ENCODE data around the gene CEP83.
"Not testable (repeated sequence)": the region's sequence is repeated elsewhere in the genome, so short reads cannot be mapped to it uniquely, and the experiment has no call there.

CEP83 gene

DNA sequence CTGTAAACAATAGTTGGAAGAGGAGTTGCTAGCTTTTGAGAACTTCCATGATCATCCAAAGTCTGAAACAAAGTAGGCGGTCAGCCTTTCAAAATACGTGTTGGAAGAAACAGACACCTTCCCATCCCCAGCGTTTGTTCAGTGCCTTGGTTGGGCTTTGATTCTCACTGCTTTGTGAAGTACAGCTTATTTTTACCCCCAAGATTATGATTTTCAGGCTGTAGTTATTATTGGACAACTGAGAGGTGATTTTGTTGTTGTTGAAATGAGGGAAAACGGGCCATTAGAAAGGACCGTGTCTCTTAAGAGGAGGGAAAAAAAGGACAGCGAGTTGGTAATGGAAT lies 921 bp upstream of the CEP83 start:
- peak overlapping the region; percentile 87 to 92 for H3K4me3 ChIP-seq (replicated peaks in 1 of 2; ENCODE audit: low read depth in 2 of 2, low read length in 2 of 2)
- DNase-seq (ENCODE audit: low read depth in 2 of 2) = no peak
- TF ChIP-seq, protein P1, sequence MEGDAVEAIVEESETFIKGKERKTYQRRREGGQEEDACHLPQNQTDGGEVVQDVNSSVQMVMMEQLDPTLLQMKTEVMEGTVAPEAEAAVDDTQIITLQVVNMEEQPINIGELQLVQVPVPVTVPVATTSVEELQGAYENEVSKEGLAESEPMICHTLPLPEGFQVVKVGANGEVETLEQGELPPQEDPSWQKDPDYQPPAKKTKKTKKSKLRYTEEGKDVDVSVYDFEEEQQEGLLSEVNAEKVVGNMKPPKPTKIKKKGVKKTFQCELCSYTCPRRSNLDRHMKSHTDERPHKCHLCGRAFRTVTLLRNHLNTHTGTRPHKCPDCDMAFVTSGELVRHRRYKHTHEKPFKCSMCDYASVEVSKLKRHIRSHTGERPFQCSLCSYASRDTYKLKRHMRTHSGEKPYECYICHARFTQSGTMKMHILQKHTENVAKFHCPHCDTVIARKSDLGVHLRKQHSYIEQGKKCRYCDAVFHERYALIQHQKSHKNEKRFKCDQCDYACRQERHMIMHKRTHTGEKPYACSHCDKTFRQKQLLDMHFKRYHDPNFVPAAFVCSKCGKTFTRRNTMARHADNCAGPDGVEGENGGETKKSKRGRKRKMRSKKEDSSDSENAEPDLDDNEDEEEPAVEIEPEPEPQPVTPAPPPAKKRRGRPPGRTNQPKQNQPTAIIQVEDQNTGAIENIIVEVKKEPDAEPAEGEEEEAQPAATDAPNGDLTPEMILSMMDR (IDR thresholded peaks at IDR 0.05; ENCODE audit: low read depth, low read length) = no peak

DNA sequence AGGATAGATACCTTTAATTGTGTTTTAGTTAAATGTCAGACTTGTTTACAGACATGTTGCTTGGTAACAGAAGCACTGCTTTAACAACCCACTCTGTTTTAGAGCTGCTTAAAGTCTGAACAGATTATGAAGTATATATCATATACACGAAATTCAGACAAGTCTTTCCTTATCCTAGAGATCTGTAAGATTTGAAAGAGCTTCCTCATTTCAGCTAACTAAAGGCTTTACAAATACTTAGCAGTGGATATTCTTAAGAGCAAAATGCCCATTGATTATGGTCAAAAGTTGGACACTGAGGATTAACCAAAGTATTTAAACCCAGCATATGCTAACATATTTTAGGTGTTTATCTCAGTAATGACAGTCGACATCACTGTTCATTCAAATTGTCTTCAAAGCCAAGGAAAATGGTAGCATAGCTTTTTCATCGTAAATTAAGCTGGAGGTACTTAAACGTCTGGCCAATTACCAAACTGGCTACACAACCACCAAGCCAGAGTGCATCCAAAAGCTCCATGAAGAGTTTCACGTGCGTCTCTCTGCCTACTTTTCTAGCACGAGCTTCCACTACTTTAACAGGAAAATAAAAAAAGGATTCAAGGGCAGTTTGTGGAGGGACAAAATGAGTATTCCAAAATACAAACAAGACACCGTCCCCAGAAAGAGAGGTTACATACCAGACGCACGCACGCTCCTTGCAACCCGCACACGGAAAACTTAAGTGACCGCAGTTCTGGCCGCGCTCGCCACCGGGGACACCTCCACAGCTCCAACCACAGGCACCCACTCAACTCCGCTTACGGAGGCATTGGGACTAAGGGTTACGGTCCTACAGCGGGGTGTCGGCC lies 565 bp downstream of the CEP83 start:
- TF ChIP-seq, protein P1 (IDR thresholded peaks at IDR 0.05; ENCODE audit: low read depth, low read length) = no peak
- peak; percentile 50 to 52 for DNase-seq (ENCODE audit: low read depth in 2 of 2)
- H3K4me3 ChIP-seq (replicated peaks in 1 of 2; ENCODE audit: low read depth in 2 of 2, low read length in 2 of 2) = peak overlapping the region; percentile 87 to 92

DNA sequence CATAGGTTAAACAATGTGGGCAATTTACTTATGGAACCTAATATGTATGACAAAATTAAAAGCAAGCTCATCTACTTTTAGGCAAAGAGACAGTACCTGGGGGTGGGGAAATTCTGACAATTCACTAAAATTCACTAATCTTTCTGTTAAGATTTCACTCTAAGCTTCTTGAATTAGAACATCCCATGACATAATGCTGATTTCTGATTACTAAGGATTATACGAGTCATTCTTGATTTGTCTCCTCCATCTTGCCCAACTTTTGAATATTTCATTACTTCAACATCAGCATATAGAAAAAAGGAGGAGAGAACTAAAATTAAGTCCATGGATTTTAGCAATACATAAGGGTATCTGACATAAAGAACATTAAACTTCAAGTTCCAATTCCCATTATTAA lies 2.4 kb downstream of the CEP83 start:
- no peak overlapping the region for H3K4me3 ChIP-seq (replicated peaks in 1 of 2; ENCODE audit: low read depth in 2 of 2, low read length in 2 of 2)
- TF ChIP-seq, protein P1 (IDR thresholded peaks at IDR 0.05; ENCODE audit: low read depth, low read length) = no peak
- DNase-seq (ENCODE audit: low read depth in 2 of 2) = peak in 1 of 2 donors; percentile 5

DNA sequence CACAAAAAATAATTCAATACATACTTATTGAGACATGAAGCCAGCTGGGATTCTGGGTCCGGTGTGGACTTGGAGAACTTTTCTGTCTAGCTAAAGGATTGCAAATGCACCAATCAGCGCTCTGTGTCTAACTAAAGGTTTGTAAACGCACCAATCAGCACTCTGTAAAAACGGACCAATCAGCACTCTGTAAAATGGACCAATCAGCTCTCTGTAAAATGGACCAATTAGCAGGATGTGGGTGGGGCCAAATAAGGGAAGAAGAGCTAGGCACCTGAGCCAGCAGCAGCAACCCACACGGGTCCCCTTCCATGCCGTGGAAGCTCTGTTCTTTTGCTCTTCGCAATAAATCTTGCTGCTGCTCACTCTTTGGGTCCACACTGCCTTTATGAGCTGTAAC lies 5.3 kb downstream of the CEP83 start:
- H3K4me3 ChIP-seq (replicated peaks in 1 of 2; ENCODE audit: low read depth in 2 of 2, low read length in 2 of 2); DNase-seq (ENCODE audit: low read depth in 2 of 2): not testable (repeated sequence)

DNA sequence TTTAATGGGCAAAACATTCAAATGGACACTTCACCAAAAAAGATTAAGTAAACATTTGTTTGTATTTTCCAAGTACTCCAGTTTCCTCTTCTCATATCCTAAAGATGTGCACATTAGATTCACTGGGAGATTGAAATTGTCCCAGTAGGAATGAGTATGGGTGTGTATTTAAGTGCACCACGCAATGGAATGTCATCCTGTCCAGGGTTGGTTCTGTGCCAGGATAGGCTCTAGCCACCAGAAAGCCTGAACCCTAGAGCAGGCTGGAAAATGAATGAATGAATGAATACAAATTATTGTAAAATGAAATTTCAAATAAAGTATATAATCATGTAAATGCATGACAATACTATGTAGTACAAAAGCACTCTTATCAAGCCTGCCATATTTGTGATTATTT lies 14.0 kb downstream of the CEP83 start:
- TF ChIP-seq, protein P1 (IDR thresholded peaks at IDR 0.05; ENCODE audit: low read depth, low read length) = no peak

DNA sequence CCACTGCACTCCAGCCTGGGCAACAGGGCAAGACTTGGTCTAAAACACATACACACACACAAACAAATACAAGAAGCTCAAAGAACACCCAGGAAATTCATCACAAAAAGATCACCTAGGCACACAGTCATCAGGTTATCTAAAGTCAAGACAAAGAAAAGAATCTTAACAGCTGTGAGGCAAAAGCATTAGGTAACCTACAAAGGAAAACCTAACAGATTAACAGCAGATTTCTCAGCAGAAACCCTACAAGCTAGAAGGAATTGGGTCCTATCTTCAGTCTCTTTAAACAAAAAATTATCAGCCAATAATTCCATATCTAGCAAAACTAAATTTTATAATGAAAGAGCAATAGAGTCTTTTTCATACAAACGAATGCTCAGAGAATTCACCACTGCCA lies 22.4 kb downstream of the CEP83 start:
- TF ChIP-seq, protein P1 (IDR thresholded peaks at IDR 0.05; ENCODE audit: low read depth, low read length) = no peak
- no peak for DNase-seq (ENCODE audit: low read depth in 2 of 2)

More for the DNA sequence above, 14.0 kb downstream of the CEP83 start:
- no peak overlapping the region for H3K4me3 ChIP-seq (replicated peaks in 1 of 2; ENCODE audit: low read depth in 2 of 2, low read length in 2 of 2)
- peak in 1 of 2 donors; percentile 19 for DNase-seq (ENCODE audit: low read depth in 2 of 2)

DNA sequence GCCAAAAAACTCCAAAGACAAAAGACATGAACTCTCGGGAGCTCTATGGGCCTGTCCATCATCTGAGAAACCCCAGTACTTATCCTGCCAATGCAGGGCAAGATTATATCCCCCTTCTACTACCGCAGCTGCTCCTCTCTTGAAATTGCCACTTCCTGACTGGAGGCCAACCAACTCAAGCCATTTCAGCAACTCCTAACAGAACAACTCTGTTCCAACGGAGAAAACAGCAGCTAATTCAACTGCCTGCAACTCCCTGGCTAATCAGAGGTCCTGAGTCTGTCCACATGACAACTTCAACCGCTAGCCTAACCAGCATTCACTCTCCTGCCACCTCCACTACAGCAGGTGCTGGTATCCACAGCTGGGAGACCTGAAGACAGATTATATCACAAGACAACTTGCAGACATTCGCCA lies 24.1 kb downstream of the CEP83 start:
- H3K4me3 ChIP-seq (replicated peaks in 1 of 2; ENCODE audit: low read depth in 2 of 2, low read length in 2 of 2) = no peak overlapping the region
- TF ChIP-seq, protein P1 (IDR thresholded peaks at IDR 0.05; ENCODE audit: low read depth, low read length) = no peak
- peak in 1 of 2 donors; percentile 41 for DNase-seq (ENCODE audit: low read depth in 2 of 2)

More for the DNA sequence above, 22.4 kb downstream of the CEP83 start:
- no peak overlapping the region for H3K4me3 ChIP-seq (replicated peaks in 1 of 2; ENCODE audit: low read depth in 2 of 2, low read length in 2 of 2)

All from cardiac fibroblast (primary cell).